GM21737 (cell line): ENCODE measurements around the gene GRAMD1B.

ENCODE experiments used
- ATAC-seq: cut with Tn5 transposase; IDR thresholded peaks from one replicate; pipeline ENCODE4 v1.9.1; 2021; ENCODE audit warnings: mild to moderate bottlenecking, moderate library complexity; ENCODE audit not compliant: unreplicated experiment

GRAMD1B gene

DNA sequence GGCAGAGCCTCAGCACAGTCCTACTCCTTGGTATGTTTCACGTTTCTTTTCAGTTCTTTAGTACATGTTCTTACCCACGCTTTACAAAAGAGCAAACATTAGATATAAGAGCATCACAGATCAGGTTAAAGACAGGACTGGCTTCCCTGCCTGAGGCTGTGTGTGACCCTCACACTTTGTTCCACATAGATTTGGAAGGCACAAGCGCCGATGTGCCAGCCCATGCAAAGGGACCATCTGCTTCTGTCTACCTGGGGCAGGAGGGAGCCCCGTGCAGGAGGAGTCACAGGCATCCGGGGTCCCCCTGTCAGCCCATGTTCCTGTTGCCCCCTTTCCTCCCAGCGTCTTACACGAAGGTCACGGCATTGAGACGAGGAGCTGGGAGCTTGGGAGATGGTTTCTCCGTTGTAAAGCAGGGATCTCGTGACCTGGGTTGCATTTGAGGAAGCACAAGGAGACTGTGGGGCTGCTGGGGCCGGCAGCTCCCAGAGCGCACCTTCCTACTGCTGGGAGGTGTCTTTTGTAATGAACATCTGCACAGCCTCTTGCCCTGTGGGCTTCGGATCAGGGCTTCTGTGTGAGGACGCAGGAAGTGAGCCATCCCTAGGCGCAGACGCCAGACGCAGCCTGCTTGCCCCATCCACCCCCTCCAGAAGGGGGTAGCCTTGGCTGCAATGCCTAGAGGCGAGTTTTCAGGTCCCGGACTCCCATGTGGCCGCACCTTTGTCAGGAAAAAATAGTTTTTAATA is 151.8 kb downstream of the GRAMD1B start:
- ATAC-seq, result no peak

DNA sequence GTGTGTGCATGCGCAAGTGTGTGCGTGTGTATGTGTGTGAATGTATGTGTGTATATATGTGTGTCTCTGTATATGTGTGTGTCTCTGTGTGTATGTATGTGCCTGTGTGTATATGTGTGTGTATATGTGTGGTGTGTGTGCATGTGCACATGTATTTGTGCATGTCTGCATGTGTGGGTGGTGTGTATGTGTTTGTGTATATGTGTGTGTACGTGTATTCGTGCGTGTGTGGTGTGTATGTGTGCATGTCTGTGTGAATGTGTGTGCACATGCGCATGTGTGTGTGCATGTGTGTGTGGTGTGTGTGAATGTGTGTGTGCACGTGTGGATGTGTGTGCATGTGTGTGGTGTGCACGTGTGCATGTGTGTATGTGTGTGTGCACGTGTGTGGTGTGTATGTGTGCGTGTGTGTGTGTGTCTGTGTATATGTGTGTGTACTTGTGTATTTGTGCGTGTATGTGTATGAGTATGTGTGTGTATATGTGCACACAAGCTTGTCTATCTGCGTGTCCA is 153.0 kb downstream of the GRAMD1B start:
- ATAC-seq, result no peak

DNA sequence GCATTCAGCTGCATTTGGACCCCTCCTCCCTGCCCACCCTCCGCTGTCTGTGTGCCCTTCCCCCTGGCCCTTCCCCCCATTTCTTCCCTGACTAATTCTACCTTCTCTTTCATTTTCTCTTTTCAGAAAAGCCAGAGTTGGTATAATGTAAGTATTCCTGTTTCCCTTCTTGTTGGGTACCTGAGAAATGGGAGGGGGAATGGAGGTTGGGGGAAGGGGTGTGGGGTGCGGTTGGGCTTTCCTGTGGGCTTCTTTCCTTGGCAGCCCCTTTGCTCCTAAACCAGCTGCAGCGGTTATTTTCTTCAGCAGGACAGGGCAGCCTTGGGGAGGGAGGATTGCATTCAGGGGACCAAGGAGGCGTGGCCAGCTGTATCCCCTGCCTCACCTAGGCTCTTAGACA is 154.1 kb downstream of the GRAMD1B start:
- no peak for ATAC-seq

DNA sequence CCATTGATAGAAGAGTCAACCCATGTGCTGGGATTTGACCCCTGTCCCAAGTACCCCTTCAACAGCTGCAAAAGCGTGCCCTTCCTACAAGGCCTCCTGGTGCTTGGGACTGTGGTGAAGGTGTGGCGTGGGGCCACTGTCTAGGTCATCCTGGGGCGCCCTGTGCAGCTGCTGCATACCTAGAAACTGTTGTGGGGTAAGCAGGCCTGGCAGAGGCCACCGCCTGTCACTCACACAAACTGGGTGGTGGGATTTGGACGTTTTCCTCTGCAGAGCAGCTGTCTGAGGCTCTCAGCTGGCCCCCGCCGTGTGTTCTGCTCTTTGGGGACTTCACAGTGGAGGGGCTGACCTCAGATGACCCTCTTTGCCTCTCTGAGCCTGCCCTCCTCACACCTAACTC is 154.7 kb downstream of the GRAMD1B start:
- ATAC-seq, result no peak

DNA sequence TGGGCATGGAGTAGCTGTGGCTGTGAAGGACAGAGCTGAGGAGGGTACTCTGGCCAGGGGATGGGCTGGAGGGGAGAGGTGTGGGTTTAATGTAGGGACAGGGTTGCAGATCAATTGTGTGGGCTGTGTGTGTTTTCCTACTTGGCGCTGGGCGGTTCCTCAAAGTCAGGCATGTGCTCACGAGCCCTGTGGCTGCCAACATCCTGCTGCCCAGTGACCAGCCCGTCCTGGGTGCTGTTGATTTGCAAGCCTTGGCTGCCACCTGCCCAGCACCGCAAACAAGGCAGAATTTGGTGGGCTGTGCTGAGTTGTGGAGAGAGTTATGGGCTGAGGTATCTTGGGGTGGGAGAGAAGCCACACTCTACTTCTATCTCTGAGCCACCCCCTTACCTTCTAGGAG is 155.1 kb downstream of the GRAMD1B start:
- ATAC-seq, result no peak

DNA sequence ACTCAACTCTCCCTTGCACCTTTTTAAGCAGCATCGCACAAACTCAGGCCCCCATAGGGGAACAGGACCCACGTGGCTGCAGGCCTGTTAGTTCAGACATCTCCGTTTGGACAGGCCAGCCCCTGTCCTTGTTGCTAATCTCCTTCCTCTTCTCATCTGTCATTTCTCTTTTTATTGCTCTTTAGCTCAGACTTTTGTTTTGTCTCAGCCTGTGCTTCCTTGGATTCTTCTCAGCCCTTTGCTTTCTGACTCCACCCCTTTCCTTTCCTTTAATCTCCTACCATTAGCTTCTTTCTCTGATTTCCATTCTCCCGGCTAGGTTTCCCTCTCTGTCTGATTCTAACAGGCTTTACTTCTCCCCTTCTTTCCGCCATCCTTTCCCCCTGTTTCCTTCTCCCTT is 155.6 kb downstream of the GRAMD1B start:
- ATAC-seq, result no peak

DNA sequence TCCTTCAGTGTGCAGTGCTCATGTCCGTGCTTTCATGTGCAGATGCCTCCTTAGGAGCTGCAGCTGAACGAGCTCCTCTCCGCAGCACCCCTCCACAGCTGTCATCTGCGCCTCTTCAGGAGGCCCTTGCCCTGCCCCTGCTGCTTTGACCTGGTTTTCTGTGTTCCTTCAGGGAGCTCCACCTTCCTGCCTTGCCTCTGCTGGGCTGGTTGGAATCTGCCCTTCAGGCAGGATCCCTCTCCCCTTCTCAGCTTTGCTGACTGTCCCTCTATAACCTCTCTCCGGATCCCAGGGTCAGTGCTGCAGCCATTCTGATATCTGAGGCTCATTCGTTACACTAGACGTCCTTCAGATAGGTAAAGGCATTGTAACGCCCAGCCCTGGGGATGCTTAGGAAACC is 156.5 kb downstream of the GRAMD1B start:
- no peak for ATAC-seq

DNA sequence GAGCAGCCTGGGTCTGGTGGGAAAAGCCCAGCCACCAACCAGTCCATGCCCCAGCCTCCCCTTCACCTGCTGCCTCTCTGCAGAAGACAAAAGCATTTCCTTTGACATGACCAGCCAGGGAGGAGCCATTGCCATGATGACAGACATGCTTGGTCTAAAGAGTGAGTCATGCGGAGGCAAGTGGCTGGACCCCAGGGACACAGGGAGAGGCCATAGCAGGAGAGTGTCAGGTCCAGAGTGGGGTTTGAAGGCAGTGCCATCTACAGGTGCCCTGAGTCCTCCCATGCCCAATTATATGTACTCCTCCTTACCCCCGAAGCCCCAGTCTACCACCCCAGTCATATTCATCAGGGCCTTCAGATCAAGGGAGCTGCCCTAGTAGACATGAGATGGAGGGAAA is 157.0 kb downstream of the GRAMD1B start:
- no peak for ATAC-seq

DNA sequence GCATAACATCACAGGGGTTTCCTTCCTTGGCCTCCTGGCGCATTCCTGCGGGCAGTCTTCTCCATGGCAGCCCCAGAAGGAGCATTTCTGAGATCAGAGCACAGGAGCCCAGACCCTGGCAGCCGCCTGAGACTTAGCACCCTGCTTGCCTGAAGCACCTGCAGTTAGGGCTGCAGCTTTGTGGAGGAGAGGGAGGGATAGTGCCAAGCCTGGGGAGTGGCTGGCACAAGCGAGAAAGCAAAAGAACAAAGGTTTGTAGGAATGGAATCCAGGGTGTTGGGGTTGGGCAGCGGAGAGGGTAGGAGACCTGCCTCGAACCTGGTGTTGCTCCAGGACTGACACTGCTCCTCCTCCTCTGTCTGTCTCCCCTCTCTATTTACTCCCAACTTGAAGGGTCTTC is 157.5 kb downstream of the GRAMD1B start:
- no peak for ATAC-seq

DNA sequence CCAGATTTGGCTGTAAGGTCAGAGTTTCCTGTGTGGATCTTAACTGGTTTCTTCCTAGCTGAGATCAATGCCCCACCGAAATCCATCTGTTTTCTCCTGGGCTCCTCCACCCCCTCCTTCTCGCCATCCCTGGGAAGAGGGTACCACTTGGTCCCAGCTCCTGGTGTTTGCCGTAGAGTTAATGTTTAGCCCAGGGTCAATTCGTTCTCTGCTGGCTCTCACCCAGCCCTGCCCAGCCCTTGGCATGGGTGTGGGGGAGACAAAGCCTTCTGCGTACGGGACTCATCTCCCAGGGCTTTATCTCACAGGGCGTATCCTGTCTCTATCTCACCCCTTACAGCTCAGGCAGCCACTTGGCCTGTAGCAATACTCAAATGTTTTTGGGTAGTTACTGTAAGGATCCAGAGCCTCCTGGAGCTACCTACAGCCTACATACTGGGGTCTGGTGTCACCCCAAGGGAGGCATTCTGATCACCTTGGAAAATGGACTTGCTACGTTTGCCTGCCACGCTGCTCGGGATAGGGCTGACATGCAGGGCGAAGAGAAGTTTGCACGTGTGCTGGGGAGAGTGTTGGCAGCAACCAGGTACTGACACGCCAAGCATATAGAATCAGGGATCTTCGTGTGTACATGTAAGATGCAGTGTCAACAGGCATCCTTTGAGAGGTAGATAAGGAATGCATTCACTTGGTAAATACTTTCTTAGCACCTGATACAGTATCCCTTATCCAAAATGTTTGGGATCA is 158.2 kb downstream of the GRAMD1B start:
- ATAC-seq, result no peak

DNA sequence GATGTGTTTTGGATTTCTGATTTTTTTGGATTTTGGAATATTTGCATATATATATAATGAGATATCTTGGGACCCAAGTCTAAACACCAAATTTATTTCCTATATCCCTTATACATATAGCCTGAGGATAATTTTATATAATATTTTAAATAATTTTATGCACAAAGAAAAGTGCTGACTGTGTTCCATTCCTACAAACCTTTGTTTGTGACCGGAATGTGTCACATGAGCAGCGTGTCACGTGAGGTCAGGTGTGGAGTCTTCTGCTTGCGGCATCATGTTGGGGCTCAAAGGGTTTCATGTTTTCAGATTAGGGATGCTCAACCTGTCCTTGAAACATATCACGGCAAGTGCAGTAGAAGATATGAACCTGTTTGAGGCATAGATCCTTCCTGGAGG is 158.8 kb downstream of the GRAMD1B start:
- no peak for ATAC-seq

DNA sequence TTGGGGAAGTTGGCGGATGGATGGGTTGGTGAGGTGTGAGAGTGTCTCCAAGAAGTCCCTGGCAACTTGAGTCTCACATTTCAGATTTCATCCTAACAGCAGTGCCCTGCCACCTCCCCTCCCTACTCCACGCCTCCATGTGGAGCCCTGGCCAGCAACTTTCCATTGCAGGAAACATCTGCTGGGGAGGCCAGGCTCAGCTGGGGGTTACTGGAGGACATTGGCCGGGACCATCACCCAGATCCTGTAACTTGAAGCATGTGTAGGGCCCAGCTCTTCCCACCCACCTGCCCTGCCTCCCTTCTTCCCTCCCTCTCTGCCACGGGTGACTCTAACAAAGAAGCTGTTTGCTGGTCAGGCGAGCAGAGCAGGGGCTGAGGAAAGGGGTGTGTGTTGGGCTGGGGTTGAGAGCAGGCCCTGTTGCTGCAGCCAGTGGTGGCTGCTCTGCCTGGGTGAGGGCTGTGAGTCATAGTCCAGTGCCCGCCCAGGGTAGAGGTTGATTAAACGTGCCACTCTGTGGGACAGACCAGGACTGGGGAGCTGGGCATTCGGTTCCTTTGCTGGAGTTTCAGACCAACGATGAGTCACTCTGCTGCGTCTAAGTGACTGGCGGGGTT is 160.3 kb downstream of the GRAMD1B start:
- ATAC-seq, result no peak

DNA sequence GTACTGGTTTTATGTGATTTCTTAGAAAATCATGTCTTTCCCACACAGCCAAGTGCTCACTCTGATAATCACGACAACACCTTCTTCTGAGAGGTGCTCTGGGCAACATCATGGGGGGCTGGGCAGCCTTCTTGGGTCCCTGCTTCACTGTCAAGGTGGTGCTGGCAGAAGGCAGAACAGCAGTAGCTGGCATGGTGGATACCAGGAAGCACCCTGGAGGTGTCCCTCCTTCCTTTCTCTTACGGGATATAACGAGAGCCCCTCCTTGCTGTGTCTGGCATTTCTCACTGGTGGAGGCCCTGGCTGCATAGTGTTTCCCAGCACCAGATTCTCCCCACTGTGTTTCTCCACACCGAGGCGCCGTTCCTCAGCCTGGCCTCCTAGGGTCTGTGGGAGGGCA is 163.5 kb downstream of the GRAMD1B start:
- no peak for ATAC-seq

DNA sequence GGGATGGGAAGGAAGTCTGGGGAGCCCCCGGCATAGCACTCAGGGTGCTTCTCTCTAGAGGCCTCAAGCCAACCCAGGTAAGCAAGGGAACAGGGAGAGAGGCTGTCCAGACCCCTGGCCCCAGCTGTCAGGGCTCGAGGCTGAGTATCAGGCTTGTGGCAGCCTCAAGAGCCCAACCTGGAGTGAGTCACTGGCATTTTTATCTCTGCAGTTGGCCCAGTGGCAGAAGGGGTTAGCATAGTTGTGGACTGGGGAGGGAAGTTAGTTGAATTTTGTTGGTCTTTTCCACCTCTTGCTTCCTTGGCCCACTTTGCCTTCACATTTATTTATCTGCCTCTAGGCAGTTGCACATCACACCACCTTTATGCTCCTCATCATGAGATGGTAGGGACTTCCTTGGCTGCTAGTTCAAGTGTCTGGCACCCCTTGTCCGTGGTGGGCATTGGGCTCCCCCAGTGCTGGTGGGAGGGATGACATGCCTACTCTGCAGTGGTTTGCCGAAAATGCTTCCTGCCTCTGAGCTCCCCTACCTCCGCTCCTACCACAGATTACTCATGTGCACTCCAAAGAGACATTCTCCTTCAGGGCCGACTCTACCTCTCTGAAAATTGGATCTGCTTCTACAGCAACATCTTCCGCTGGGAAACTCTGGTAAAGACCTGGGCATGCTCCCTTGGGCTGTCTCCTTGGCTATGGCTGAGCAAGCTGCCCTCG is 164.3 kb downstream of the GRAMD1B start:
- ATAC-seq, result no peak

DNA sequence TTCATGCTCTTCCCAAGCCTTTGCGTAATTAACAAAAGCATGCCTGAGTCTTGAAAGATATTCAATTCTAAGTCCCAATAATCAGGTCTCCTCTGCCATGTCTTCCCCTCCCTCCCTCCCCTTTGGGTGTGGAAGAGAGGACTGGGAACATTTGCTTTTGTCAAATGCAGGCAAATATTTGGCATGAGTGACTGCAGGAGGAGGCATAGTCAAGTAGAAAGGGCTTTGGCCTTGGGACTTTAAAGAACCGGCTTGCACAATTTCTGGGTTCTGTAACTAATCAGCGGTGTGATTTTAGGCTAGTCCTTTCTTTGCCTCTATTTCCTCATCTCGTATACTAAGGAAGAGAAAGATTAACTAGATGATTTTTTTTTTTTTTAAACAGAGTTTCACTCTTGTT is 164.9 kb downstream of the GRAMD1B start:
- no peak for ATAC-seq

DNA sequence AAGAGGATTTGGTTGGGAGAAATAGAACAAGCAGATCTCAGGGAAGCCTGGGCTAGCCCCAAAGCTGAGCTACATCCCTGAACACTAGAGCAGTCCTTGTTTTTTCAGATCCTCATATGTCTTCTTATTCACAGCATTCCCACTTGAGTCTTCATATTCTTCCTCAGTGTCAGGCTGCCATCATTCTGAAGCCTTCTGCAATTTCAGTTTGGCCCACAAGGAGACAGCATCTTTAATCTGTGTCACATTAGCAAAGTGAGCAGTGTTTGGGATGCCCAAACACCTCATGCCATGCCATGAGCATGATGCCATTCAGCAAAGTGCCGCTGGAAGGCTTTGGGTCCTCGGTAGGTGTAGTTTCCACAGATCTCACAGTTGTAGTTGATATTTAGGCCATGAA is 167.8 kb downstream of the GRAMD1B start:
- ATAC-seq, result no peak

DNA sequence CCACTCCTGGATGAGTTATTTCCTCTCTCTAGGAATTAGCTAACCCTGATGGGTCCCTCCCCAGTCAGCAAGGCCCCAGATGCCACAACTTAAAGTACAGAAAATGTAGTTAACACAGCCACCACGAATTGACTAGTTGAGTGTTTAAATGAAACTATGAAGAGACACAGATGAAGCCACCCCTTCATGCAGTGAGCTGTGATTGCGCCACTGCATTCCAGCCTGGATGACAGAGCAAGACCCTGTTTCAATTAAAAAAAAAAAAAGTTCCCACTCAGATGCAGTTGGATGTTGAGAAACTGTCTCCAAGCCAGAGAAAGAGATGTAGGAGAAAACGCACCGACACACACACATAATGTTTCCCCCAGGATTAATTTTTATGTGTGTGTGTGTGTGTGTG is 171.1 kb downstream of the GRAMD1B start:
- ATAC-seq, result no peak

DNA sequence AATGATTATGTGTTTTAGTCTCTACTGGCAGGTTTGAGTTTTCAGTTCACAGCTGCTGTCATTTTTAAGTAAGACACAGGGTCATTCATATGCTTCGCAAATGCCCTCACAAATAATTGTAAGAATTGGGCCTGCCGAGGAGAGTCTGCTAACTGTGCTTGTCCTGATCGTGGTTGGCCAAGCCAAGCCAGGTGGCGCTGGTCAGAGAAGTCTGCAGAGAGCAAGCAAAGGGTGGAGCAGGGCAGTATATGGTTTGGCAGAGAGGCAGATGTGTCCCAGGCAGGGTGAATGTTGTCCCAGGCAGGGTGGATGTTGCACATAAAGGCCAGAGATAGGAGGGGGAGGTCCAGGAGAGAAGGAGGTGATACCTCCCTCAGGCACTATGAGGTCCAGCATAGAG is 171.7 kb downstream of the GRAMD1B start:
- ATAC-seq, result no peak

DNA sequence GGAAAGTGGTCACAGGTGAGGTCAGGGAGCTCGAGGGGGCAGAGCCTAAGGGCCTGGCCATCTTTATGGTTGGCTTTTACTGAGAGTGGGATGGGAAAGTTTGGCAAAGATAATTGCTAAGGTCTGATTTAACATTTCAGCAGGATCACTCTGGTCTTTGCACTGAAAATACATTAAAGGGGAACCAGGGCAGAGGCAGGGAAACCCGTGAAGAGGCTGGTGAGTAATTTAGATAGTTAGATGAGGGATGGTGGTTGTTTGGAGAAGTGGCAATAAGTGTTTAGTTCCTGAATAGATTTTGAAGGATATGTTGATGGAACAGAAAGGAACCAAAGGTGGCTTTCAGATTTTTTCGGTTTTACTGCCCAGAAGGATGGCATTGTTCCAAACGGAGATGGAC is 173.6 kb downstream of the GRAMD1B start:
- ATAC-seq, result no peak

DNA sequence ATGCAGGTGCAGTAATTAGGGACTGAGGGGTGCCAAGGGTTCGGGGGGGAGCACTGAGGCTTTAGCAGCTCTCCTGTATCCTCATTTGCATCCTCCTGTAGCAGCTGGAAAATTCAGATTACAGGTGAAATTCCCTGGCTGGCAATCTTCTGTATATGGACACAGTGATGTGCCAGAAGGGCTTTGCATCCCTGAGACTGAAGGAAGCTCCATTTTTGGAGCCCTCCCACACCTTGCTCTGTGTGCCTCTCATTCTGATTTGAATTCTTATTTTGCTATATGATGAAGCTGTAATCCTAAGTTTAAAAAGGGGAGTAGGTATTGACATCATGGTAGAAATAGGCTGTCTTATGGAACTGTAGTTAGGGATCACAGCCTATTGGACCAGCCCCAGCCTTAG is 177.7 kb downstream of the GRAMD1B start:
- no peak for ATAC-seq

DNA sequence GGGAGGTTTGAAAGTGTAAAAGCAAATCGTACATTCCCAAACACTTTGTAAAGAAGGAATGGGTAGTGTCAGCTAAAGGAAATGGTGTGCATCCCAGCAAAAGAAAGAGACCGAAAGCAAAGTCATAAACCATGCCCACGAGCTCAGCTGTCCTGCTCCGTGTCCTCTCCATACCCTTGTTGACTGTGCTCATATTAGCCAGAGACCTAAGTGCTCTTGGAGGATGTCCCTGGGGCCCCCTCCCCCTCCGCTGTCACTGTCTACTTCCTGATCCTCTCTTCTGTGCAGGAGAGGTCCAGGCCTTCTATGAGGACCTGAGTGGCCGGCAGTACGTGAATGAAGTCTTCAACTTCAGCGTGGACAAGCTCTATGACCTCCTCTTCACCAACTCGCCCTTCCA is 178.3 kb downstream of the GRAMD1B start:
- ATAC-seq, result no peak
